Heart left ventricle (tissue), 13 donors: Measurements from ENCODE around the gene ITIH5.

ENCODE experiments used
- CTCF ChIP-seq, 12 donors: fragments of 200-600 bp; sonication (generic) in 4 of 12; IDR thresholded peaks; one replicate each; pipeline versions ENCODE4 v1.5.0 to v1.8.0; 2018 to 2022; ENCODE audit warnings: antibody characterized with exemption in 12 of 12, mild to moderate bottlenecking in 5 of 12
- POLR2A ChIP-seq, 2 donors: fragments of 450-650 bp; IDR thresholded peaks; one replicate each; pipeline ENCODE4 v1.6.1; 2017; ENCODE audit warnings: antibody characterized with exemption in 2 of 2, mild to moderate bottlenecking in 2 of 2, moderate library complexity in 2 of 2
- donor health status: ischemic (EF 13 %, LVEDD 7.1; RV severe dilation, severe dysfunction).
- donor health status: DM: no; HTN: yes; CAD: no.
- donor health status: DM: no; HTN: no; CAD: no.
- donor health status: ischemic (EF 25% LVEDD 6.9; RV normal size, moderate dysfunction).
- donor health status: ischemic (EF 25% LVEDD 5.7; RV mildly dilated, moderate dysfunction).
- donor health status: ischemic (EF 35%, LVEDD 5.7; RV mildly dilated, moderate dysfunction).
- donor health status: nonischemic (EF 11% LVEDD 7.7; RV severe dilation, severe dysfunction).
- donor health status: DM: yes; HTN: yes; CAD: no.
- donor health status: PGD.
- donor health status: ischemic (EF 29% LVEDD 5.4; RV normal size, mild dysfunction).
- donor health status: nonischemic (EF 23%, LVEDD 6.1; RV moderate dilation, normal function).

GRCh38 chr10:7706534-7707073, 39.8 kb upstream of the ITIH5 start:
- no peak for TF ChIP-seq CTCF (IDR thresholded peaks at IDR 0.05)
- no peak for TF ChIP-seq POLR2A (IDR thresholded peaks at IDR 0.05)
